COLO668 (cell line): ENCODE measurements around the gene WNK2.

Experiments
- DNase-seq: peaks from one replicate; lab custom pipeline; 2025; ENCODE audit not compliant: unreplicated experiment; lab: John Stamatoyannopoulos, UW

WNK2 gene

DNA sequence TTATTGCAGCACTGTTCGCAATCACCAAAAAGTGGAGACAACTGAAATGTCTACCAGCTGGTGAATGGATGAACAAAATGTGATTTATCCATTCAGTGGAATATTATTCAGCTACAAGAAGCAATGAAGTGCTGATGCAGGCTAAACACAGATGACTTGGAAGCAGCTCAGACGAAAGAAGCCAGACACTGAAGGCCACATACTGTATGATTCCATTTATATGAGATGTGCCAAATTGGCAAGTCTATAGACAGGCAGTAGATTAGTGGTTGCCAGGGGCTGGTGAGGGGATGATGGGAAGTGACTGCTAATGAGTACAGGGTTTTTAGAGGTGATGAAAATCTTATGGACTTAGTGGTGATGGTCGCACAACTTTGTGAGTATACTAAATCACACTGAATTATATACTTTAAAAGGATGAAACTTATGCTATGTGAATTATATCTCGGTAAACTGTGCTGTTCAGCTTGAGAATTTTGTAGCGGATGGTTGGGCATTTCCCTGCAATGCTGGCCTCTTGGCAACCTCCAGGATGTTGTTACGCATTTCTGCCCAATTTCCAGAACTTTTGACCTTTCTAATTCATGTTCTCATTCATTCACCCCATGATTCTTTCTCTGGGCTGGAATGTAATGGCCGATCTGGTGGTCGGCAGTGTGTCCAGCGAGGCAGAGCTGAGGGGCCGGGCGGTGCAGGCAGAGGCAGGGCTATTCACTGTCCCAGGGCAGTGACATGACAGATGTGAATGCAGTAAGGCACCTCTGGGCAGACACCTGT lies 22.0 kb upstream of the WNK2 start:
- DNase-seq = no peak

DNA sequence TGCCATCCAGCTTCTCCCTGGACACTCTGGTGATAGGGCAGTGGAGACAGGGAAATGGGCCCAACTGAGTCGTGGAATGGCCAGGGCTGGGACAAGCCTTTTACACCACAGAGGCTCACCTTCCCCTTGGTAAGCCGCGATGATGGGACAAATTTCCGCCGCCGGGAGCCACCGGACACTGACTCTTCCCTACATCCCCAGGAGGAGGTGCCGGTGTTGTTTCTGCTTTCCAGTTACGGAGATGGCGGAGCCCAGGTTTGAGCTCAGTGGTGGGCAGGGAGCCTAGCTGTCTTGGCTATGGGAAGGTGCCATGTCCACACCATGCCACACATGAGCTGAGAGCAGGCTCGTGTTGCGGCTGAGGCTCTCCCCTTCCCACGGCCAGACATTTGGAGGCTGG lies 19.9 kb upstream of the WNK2 start:
- no peak for DNase-seq

DNA sequence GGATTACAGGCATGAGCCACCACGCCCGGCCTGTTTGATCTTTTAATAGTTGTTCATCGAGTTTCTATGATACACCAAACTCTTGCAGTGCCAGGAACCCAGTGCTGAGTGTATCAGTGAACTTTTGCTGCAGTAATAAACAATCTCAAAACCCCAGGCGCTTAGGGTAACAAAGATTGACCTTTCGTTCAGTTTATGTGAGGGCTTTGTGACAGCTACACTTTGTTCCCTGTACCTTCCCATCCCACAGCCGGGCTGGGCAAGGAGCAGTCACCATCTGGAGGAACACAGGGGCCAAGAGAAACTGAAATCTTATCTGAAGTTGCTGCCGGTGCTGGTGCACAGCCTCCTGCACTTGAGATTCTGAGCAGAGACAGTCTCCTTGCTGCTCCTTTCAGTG lies 17.2 kb upstream of the WNK2 start:
- DNase-seq = no peak

DNA sequence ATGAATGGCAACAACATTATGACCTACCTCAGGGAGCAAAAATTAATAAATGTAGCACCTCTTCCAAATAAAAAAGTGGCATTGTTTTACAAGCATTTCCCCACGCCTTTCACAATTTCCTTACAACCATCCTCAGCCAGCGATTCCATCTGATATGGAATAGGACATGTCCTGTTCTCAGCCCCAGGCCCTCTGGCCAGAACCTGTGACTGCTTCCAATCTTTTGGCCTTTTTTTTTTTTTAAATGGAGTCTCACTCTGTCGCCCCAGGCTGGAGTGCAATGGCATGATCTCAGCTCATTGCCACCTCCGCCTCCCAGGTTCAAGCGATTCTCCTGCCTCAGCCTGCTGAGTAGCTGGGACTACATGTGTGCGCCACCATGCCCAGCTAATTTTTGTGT lies 16.8 kb upstream of the WNK2 start:
- no peak for DNase-seq

DNA sequence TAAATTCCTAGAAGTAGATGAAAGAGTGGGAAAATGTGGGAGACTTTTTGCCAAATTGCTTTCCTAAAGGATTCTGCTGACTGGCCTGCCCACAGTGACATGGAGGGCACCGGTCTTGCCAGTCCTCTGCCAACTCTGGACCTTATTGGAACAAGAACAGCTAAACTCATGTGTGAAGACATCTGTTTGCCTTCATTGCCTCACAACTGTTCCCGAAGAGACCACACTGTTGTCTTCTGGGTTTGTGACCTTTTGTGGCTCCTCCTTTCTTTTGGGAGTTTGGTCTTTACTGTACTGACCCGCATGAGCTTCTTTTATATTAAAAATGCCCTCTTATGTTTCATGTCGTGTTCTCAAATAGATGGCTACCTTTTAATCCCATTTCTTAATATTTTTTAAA lies 16.1 kb upstream of the WNK2 start:
- DNase-seq = no peak

DNA sequence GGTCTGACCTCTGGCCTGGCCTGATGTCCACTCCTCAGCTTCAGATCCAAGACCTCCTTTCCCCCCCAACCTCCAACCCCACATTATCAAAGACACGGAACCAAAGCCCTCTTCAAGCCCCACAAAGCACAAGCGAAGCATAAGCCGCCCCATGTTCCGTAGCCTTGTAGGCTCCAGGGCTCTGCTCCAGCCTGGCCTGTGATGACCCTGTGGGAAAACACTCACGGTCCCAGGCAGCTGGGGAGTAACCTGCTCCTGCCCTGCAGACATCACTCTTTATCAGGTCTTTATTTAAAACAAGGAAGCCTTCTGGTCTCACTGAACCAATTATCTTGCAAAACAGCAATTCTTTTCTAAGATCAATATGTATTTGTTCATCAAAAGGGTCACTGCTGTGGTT lies 15.4 kb upstream of the WNK2 start:
- DNase-seq = no peak

DNA sequence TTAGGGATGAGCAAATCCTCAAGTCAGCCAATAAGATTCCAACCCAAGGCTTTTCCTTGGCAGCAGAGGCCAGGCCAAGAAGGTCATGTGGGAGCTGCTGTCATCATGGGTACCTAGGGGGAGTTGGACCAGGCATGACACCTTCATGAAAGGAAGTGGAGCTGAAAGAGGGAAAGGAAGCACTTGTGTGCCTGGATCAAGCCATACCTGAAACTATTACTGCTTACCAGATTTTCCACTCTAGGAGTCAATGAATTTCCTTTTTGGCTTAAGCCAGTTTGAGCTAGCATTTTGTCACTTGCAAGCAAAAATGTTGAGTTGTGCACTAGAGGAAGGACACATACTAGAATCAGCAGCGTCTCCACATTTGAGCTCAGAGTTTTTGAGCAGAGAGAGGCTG lies 14.5 kb upstream of the WNK2 start:
- DNase-seq = no peak

DNA sequence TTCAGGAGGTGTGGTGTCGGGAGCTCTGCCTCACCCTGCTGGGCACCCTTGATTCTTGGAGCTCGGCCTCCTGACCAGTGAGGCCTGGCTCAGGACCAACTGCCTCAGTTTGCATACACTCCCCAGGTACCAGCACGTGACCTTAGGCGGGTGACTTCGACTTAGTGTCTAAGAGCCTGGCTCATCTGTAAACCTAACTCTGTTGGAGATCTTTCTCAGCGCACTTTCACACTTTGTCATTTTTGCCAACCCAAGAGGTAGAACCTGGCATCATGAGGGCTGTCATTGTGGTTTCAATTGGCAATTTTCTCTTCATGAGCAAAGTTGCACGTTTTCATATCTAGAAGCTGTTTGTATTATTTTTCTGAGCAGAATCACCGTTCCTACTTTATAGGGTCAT lies 13.4 kb upstream of the WNK2 start:
- no peak for DNase-seq

DNA sequence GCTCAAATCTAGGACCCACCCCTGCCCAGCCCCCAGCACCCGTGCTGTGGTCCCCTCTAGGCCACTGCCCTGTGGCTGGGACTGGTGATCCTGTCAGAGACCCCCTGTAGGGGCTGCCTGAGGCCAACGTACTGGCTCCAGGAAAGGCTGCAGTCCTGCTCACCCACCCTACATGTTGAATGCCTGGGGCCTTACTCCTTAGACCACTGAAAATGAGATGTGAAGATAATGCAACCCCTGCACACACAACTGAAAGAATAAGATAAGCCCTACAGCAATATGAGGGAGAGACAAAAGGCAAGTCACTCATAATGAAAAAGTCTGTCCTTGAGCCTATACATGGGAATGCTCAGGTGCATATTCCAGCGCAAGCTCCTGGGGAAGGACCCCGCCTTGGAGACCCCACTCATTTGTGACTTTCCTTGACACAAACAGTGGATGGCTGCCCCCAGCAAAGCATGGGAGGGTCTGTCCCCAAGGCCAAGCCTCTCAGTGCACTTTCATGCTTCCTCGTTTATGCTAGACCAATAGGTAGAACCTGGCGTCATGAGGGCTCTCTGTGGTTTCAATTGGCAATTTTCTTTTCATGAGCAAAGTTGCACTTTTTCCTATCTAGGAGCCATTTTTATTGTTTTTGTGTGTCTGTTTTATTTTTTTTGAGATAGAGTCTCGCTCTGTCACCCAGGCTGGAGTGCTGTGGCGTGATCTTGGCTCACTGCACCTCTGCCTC lies 12.5 kb upstream of the WNK2 start:
- DNase-seq = no peak

DNA sequence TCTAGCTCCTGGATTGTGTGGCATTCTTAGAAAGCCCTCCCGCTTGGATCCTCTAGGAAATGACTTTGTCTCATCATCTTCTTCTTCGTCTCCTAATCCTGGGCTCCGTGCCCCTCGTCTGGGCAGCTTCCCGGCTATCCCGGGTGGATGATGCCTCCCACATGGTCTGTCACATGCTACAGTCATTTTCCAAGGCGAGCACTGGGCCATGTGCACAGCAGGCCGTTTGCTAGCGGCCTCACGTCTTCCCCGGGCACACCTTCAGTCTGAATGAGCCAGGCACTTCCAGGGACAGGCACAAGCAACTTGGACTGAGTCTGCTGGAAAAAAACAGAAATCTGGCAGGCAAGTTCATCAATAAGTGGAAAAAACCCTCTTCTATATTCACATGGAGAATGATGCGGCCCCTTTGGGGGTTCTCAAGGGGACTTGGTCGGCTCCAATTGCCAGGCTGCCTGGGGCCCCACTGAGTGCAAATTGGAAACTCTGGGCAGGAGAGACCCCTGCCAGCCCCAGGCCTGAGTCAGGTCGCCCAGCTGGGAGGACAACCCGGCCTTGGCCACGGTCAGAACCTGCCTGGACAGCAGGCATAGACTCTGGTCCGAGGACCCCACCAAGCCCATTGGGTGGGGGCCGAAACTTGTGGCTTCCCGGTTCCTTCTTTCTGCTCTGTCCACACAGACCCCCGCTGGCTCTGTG lies 11.1 kb upstream of the WNK2 start:
- DNase-seq = no peak

DNA sequence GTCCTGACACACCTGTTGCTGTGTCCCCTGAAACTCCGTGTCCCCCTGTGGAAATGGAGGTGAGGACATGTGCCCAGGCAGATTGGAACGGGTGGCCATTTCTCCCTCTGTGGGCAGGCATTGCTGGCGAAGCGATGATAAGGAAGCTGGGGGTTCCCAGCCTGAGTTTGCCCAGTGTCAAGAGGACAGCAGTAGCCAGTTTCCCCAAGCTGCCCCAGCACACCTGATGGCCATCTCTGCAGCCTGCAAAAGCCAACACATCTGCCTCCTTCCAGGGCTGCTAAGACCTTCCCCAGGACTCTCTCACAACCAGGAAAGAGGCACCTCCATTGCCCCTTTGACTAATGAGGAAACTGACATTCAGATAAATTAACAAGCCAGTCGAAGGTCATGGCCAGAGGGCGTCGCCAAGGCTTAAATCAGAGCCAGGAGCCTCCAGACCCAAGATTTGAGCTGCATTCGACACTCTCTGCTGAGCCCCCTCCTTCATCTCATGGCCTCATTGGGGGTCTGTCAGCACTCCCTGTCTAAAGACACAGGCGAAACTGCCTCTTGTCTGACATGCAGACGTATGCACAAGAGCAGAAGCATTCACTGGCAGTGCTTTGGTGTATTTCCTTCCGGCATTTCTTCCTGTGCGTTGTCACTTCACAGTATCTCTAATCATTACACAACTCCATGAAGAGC lies 10.4 kb upstream of the WNK2 start:
- DNase-seq = no peak

DNA sequence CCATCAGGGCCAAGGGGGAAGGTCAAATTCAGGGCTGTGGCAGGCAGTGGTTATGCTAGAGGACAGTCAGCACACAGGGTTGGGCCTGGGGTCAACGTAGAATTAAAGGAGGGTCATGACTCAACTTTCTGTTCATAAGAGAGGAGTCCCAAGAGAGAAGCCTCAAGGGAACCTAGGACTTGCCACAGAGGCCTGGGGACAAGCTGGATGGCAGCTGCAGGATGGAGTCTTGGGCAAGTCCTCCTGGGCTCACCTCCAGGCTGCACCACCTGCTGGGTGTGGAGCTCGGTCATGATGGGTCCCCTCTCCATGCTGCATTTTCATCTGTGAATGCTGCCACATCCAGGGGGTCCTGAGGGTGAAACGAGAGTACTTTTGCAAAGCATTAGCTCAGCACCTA lies 9.0 kb upstream of the WNK2 start:
- DNase-seq = no peak

DNA sequence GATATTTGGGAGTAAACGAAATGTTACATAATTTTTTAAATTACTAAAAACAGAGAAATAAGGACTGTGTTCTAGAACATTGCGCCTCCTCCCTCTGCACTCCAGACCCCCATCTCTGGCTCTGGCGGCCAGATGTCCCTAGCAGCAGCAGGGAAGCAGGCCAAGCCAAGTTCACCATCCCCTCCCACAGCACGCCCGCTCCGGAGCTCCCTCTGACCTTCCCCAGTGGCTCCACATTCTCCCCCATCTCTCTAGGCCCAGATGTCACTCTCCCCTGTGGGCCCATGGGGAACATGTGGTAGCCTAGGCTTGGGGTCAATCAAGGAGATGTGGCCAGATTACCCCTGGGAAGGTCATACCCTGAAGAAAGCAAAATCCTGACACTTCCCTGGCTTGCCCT lies 6.3 kb upstream of the WNK2 start:
- DNase-seq = no peak

DNA sequence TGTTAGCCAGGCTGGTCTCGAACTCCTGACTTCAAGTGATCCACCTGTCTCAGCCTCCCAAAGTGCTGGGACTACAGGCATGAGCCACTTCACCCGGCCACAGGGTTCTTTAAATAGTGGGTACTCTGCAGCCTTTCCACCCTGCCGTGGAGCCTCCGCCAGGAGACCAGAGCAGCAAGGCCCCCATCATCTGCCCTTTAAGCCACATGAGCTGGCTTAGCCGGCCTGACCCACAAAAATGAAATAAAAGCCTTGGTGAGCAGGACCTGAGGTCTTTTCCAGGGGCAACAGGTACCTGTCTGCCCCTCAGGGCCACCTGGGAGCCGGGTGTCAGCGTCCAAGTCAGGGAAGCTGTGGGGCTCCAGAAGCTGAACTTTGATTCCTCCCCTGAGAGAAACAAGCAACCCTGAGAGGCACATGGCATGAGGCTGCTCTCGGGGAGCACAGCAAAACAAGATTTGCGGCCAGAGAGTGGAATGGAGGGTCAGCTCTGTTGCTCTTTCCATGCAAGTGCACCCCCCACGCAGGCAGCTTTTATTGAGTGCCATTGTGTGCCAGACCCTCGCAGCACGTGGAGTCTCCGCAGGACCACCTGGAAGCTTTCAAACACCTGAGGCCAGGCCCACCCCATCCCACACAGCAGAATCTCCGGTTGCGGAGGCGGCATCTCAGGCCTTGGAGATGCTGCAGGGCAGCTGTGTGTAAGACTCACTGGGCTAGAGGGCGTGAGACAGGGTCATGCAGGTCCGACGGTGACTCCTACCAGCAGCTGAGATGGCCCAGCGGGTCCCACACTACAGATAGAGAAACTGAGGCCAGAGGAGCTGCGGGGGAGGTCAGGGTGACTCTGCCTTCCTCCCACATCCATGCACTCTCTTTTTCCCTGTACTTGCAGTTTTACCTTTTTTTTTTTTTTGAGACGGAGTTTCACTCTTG lies 4.8 kb upstream of the WNK2 start:
- no peak for DNase-seq

DNA sequence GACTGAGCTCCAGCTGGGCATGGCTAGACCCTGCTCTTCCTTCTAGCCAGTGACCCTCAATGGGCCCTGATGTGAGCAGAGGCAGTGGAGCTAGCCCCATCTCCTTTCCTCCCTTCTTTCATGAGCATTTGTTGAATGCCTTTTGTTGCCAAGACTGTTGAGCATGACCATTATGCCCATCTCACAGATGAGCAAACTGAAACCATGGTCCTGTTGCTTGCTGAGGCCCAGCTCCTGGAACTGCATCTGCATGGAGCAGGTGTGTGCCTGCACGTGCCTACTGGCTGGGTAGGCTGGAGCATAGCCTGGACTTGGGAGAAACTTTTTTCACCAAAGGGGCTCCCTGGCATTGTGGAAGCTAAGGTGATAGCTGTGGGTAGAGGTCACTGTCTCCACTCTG lies 3.0 kb upstream of the WNK2 start:
- no peak for DNase-seq

DNA sequence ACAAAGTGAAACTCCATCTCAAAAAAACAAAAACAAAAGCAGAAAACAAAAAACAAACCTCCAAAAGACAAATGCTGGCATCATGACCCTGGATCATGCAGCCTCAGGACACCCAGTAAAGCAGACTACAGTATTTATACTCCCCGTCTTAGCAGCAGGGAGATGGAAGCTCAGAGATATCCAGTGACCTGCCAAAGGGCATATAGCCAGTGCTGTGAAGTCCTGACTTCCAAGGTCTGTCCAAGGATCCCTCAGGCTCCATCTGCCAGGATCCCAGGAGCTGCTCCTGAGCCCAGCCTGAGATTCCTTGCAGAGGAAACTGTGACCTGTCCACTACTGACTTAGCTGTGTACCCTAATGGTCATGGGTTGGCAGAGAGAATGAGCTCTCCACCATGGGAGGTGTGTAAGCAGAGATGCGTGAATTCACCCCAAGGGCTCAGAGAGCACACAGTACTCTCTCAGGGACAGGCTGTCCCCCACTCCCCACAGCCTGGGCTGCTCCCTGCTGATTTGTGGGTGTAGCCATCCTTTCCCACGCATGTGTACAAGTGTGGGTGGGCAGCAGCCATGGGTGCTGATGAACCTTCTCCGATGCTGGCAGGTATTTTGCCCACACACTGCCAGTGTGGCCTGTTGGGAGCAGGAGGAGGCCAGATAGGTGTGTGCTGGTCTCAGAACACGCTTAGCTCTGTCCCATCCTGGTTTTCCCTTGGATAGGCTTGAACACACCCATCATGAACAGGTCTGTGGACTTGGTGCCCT lies 2.1 kb upstream of the WNK2 start:
- DNase-seq = no peak

DNA sequence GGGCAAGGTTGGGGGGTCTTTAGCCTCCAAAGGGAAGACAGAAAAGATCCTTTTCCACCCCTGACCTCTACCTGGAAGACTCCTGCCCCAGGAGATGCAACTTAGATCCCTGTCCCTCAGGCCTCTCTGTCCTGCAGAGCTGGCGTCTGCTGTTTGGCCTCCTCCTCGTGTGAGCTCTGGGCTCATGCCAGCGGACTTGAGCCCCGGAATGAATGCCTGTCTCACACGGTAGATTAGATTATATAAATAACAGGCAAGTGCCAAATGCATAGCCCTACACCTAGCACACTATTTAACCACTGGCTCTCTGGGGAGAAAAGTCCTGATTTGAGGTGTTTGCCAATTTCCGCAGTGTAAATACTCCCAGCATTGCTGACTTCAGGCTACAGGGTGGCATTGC lies 1.4 kb upstream of the WNK2 start:
- DNase-seq = no peak

DNA sequence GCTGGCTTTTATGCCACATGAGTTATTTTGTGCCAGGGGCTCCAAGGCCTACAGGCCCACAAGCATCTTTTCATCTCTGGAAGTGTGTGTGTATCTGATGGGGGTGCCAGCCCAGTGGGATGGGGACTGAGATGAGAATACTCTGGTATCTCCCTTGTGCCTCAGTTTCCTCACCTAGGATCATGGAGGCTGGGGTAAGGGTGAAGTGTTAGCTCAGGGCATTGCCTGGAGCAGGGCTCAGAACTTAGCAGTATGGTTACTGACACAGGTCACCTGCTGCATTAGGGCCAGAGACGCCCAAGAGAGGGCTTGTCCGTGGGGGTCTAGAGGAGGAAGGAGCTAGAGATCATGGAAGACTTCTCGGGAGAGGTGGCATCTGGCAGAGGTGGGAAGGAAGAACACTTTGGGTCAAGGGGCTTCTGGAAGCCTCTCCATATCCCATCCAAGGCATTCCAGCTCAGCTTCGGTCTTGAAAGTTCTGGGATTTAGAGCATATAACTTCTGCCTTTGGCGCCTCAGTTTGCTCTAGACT lies 742 bp upstream of the WNK2 start:
- DNase-seq = no peak

DNA sequence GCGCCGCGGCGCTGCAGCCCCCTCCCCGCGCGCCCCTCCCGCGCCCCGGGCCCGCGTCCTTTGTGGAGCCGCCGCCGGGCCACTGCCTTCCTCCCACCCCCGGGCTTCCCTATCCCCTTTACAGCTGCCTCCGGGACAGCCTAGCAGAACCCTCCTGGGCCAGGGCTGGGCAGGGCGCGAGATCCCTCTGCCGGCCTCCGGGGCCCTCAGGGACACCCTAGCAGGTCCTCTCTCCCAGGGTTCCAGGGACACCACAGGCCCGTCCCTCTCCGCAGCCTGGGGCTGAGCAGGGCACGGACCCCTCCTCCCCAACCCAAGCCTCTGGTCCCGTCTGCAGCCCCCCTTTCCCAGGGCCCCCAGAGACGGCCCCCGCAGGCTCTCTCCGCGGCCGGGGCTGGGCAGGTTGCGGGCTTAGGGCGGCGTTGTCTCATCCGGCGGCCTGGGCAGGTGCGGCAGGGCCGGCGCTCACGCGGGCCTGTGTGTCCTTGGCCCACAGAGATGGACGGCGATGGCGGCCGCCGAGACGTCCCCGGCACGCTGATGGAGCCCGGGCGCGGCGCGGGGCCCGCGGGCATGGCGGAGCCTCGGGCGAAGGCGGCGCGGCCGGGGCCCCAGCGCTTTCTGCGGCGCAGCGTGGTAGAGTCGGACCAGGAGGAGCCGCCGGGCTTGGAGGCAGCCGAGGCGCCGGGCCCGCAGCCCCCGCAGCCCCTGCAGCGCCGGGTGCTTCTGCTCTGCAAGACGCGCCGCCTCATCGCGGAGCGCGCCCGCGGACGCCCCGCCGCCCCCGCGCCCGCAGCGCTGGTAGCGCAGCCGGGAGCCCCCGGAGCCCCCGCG lies 710 bp downstream of the WNK2 start:
- DNase-seq = peak; percentile 62
